GM23248 (cell line): ENCODE data around the gene ZDHHC11.

ENCODE experiments used
- EZH2 ChIP-seq: fragments of 200-600 bp; sonication (generic); IDR thresholded peaks from 2 replicates; pipeline ENCODE4 v1.6.1; 2018; ENCODE audit warnings: antibody characterized with exemption, mild to moderate bottlenecking; ENCODE audit not compliant: insufficient read depth, poor library complexity, severe bottlenecking
- EZH2phosphoT487 ChIP-seq: fragments of 200-600 bp; sonication (generic); IDR thresholded peaks from 2 replicates; pipeline ENCODE4 v1.6.1; 2018; ENCODE audit warnings: antibody characterized with exemption, moderate library complexity, mild to moderate bottlenecking, low read depth; ENCODE audit not compliant: insufficient read depth

DNA sequence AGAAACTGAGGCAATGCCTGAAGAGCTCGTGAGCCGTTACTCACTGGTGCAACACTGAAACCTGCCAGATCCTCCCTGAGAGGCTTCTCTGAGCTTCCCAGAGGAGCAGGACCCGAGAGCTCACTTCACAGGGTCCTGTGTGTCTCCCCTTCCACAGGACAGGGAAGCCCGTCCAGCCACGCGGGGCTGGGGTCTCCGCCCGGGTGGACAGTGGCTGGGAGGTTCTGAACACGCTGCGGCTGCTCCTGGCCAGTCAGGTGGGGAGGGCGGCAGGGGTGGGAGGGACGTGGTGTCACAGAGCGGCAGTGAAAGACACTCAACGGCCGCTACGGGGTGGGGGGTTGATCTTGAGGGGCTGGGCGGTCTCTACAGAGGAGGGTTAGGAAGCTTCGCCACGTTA is 290 bp upstream of the ZDHHC11 start:
- TF ChIP-seq EZH2 (no peak), EZH2phosphoT487 (no peak)
